Nucleus accumbens (tissue), 56 donors: ENCODE results near the gene C2orf92.

Source experiments
- DNase-seq, 56 donors: peaks; one replicate each; lab custom pipeline; 2025; lab: John Stamatoyannopoulos, UW

The C2orf92 gene

GRCh38 chr2:97712693-97713295, 43.3 kb downstream of the C2orf92 start:
- no peak for DNase-seq

- no peak for DNase-seq
Observed at GRCh38 chr2:97713296-97714083, 44.0 kb downstream of the C2orf92 start, which contains the start of gene ZAP70. TSS of gene ZAP70 (plus strand) at chr2:97713576. CDS start at chr2:97724037, 10,461 bp downstream.

- DNase-seq = no peak
Observed at GRCh38 chr2:97714084-97714949, 44.8 kb downstream of the C2orf92 start.

GRCh38 chr2:97714950-97715652, 45.6 kb downstream of the C2orf92 start:
- DNase-seq = no peak

- DNase-seq = no peak
Observed at GRCh38 chr2:97715951-97716694, 46.6 kb downstream of the C2orf92 start.

- no peak for DNase-seq
Observed at GRCh38 chr2:97716695-97717612, 47.4 kb downstream of the C2orf92 start.

- DNase-seq = no peak
Observed at GRCh38 chr2:97717613-97717995, 48.1 kb downstream of the C2orf92 start.

GRCh38 chr2:97718051-97718882, 48.8 kb downstream of the C2orf92 start:
- DNase-seq = no peak

GRCh38 chr2:97718942-97719341, 49.4 kb downstream of the C2orf92 start:
- no peak for DNase-seq

- DNase-seq = no peak
Observed at GRCh38 chr2:97719362-97720155, 50.0 kb downstream of the C2orf92 start.

GRCh38 chr2:97720746-97721145, 51.2 kb downstream of the C2orf92 start:
- DNase-seq = no peak

GRCh38 chr2:97722227-97722626, 52.7 kb downstream of the C2orf92 start:
- no peak for DNase-seq

- DNase-seq = no peak
Observed at GRCh38 chr2:97723156-97724072, 53.9 kb downstream of the C2orf92 start.

GRCh38 chr2:97724073-97724410, 54.5 kb downstream of the C2orf92 start:
- no peak for DNase-seq

GRCh38 chr2:97724501-97724900, 55.0 kb downstream of the C2orf92 start:
- DNase-seq = no peak
